GM12875 (cell line): ENCODE data around the gene LRRC1.

Source experiments
- H3K4me3 ChIP-seq: one replicate; pipeline ENCODE4 v1.5.1; 2011; ENCODE audit warnings: low read depth, low read length, control low read depth
- TF ChIP-seq, protein P1 (sequence below): IDR thresholded peaks from 2 replicates; pipeline ENCODE4 v1.5.1; 2011; ENCODE audit warnings: low read depth, mild to moderate bottlenecking, control low read depth, inconsistent platforms, low read length, moderate library complexity, borderline replicate concordance; ENCODE audit not compliant: insufficient read depth

LRRC1 gene

DNA sequence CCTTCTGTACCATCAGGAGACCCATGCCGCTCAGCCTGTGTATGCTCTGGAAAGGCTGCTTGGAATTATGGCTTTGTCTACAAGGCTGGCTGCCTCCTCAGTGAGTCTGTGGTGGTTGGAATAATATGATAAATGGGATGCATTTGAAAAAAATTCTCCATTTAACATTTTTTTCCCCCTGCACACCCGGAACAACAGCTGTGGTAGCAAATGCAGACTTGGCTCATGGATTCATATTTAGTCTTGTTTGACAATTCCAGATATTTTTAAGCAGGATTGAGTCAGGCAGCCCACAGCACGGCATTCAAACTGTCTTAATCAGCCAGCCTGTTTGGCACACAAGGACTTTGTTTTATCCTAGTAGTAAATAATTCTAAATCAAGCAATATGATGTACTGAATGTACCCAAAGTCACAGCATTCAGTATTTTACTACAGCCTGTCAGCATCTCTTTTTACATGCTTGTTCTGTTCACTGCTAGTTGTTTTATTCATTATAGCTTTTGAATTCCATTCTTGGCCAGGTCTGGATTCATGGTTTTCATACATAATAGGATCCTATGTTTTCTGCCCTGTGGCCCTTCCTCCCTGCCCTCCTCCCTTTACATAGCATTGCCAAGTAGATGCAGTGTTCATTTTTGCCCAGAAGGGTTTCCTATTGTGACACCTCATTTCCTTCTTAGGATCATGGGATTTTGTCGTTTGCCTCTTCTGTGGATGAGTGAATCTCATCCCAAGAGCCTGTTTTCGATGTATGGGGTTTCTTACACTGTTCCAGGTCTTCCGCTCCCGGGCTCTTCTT lies 68.1 kb downstream of the LRRC1 start:
- TF ChIP-seq, protein P1, sequence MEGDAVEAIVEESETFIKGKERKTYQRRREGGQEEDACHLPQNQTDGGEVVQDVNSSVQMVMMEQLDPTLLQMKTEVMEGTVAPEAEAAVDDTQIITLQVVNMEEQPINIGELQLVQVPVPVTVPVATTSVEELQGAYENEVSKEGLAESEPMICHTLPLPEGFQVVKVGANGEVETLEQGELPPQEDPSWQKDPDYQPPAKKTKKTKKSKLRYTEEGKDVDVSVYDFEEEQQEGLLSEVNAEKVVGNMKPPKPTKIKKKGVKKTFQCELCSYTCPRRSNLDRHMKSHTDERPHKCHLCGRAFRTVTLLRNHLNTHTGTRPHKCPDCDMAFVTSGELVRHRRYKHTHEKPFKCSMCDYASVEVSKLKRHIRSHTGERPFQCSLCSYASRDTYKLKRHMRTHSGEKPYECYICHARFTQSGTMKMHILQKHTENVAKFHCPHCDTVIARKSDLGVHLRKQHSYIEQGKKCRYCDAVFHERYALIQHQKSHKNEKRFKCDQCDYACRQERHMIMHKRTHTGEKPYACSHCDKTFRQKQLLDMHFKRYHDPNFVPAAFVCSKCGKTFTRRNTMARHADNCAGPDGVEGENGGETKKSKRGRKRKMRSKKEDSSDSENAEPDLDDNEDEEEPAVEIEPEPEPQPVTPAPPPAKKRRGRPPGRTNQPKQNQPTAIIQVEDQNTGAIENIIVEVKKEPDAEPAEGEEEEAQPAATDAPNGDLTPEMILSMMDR = no peak
- H3K4me3 ChIP-seq = no peak overlapping the region

DNA sequence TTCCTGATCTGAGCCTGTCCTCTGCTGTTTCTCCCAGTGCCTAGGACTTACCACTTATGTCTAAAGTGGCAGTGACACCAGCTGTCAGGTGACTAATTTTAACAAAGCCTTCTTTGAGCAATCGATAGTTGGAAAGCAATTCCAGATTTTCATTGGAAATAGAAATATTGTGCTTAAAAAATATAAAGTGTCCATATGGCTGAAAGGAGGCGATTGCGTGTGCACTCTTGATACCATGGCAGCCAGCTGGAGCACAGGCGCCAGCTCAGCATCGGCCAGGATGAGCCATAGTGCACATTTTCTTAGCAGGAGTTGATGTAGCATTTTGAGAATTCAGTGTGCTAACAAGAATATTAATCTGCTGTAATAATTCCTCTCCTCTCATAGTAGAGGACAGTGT lies 70.0 kb downstream of the LRRC1 start:
- H3K4me3 ChIP-seq = no peak overlapping the region
- TF ChIP-seq, protein P1 = no peak

DNA sequence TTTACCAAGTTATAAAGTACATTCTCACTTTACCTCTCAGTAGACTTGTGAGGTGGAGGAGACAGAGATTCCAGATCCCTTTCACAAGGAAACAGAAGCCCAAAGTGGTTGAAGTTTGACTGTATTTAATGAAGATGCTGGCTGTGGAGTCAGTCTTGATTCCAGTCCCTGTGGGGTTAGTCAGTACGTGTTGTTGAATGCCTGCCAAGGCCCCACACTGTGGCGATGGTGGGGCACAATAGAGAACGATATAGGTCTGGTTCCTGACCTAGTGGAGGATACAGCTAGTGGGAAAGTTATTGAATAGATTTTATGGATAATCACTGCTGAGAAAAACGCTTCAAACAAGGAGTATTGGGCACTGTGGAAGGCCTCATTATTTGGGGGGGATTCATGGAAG lies 71.4 kb downstream of the LRRC1 start:
- no peak overlapping the region for H3K4me3 ChIP-seq
- TF ChIP-seq, protein P1 = no peak

DNA sequence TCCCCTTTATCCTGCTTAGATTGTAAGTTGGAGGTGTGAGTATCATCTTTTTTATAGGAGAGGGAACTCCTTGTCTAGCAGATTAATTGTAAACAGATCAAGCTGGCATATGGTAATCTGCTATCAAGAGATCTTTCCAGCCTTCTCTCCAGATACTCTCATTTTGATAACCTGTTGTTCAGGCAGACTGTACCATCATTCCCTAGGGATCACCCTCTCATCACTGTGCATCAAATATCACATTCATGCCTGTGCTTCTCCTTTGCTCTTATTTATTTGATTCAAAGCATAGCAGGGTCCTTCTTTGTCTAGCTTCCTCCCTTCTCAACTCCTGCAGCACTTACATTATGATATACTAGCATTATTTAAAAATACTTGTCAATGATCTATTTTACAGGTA lies 73.8 kb downstream of the LRRC1 start:
- no peak overlapping the region for H3K4me3 ChIP-seq
- TF ChIP-seq, protein P1 = no peak

DNA sequence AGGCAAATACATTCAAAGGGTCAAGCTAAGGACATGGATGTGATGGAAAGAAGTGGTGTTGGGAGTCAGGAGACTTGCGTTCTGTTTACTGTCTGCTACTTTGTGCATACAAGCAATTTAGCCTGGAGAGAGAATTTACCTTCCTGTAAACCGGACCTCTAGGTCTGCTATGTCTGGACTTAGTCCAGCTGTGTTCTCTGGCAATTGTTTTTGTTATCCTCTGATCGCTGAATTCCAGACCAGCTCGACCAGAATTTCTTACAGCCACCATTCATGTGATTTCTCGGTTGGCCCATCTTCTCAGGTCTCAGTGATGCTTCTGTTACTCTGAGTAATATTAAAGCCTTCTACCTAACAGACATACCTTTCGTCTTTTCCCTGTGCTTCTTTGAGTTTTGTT lies 75.2 kb downstream of the LRRC1 start:
- TF ChIP-seq, protein P1 = no peak
- H3K4me3 ChIP-seq = no peak overlapping the region

DNA sequence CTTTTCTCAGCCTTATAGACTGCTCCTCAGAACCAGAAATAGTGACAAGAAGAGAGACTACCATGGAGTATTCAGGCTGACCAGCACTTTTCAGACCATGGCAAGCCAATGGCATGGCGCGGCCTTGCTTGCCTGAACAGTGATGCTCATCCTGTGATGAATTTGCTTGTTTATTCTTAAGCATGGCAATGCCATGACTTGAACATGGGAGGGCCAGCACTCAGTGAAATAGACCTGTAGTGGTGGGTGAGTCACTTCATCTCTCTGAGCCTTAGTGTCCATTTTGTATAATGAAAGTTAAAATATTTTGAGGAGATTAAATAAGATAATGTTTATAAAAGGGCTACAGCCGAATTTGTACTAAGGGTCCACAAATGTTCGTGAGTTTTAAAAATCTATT lies 79.1 kb downstream of the LRRC1 start:
- no peak overlapping the region for H3K4me3 ChIP-seq
- TF ChIP-seq, protein P1 = no peak

DNA sequence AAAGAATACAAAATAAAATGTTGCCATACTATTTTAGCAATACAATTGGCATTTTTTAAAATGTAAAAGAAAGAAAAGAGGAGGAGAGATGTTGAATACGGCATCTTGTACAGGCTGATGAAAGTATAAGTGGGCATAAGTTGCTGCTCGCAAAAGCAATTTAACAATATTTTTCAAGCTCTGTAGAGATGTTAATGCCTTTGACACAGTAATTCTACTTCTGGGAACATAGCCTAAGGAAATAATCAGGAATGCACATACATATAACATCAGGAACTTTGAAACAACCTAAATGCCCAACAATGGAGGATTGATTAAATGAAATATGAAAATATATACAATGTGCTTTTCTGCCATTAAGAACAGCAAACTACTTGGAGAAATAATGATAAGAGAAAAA lies 80.2 kb downstream of the LRRC1 start:
- no peak overlapping the region for H3K4me3 ChIP-seq
- TF ChIP-seq, protein P1 = no peak
